Mucosa of stomach (tissue), 1 donor: Measurements from ENCODE around the gene PNPO.

Experiments used
- H3K27me3 ChIP-seq: one replicate; pipeline ENCODE4 v1.7.0; 2013; ENCODE audit warnings: mild to moderate bottlenecking, low read length; ENCODE audit not compliant: control insufficient read depth, insufficient read depth
- H3K36me3 ChIP-seq: one replicate; pipeline ENCODE4 v1.7.0; 2013; ENCODE audit warnings: low read length; ENCODE audit not compliant: control insufficient read depth, insufficient read depth
- H3K4me1 ChIP-seq: one replicate; pipeline ENCODE4 v1.7.0; 2013; ENCODE audit warnings: mild to moderate bottlenecking, low read length; ENCODE audit not compliant: control insufficient read depth, insufficient read depth
- H3K4me3 ChIP-seq: one replicate; pipeline ENCODE4 v1.7.0; 2013; ENCODE audit warnings: low read length
- H3K9ac ChIP-seq: one replicate; pipeline ENCODE4 v1.7.0; 2013; ENCODE audit warnings: mild to moderate bottlenecking, low read length, moderate library complexity
- H3K9me3 ChIP-seq: one replicate; pipeline ENCODE4 v1.7.0; 2013; ENCODE audit warnings: mild to moderate bottlenecking, low read length, moderate library complexity; ENCODE audit not compliant: control insufficient read depth
- donor health status: Pancreatic carcinoma.

Gene PNPO

GRCh38 chr17:47970725-47971499 is 29.5 kb downstream of the PNPO start, which contains the start of gene CDK5RAP3:
Gene CDK5RAP3, plus strand, starts transcription at chr17:47971113. Its CDS starts 34 bp downstream, at chr17:47971147.
- H3K4me1 ChIP-seq, result peaks cover 36% of the 10 kb centered on the region
- H3K36me3 ChIP-seq, result peaks cover 5% of the 10 kb centered on the region
- H3K27me3 ChIP-seq, result no peaks in the 10 kb centered on the region
- H3K4me3 ChIP-seq, result peak within 1 kb of the TSS; percentile 86
- H3K9me3 ChIP-seq, result no peaks in the 10 kb centered on the region
- H3K9ac ChIP-seq, result peak within 1 kb of the TSS; percentile 87

DNA sequence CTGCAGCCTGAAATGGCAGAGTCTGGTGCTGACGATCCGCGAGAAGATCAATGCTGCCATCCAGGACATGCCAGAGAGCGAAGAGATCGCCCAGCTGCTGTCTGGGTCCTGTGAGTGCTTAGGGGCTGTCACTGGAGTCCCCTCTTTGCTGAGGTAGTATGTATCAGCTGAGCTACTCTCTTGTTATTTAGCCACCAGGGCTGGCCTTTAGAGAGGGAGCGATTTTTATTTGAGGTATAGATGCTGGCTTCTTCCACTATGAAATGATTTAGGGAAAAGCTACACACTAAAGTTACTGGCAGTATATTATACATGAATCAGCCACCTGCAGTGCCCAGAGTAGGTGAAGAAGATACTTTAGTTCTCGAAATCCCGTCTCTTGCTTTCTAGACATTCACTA is 32.2 kb downstream of the PNPO start:
- Histone ChIP-seq H3K4me3 (no peak overlapping the region), H3K36me3 (peaks cover 5% of the 10 kb centered on the region), H3K27me3 (no peaks in the 10 kb centered on the region), H3K9me3 (no peaks in the 10 kb centered on the region), H3K9ac (no peak overlapping the region), H3K4me1 (peaks cover 20% of the 10 kb centered on the region)

GRCh38 chr17:47975189-47975822 is 33.9 kb downstream of the PNPO start:
- peaks cover 5% of the 10 kb centered on the region for H3K36me3 ChIP-seq
- H3K9ac ChIP-seq, result no peak overlapping the region
- H3K4me1 ChIP-seq, result peaks cover 12% of the 10 kb centered on the region
- no peak overlapping the region for H3K4me3 ChIP-seq
- H3K27me3 ChIP-seq, result no peaks in the 10 kb centered on the region
- H3K9me3 ChIP-seq, result no peaks in the 10 kb centered on the region

DNA sequence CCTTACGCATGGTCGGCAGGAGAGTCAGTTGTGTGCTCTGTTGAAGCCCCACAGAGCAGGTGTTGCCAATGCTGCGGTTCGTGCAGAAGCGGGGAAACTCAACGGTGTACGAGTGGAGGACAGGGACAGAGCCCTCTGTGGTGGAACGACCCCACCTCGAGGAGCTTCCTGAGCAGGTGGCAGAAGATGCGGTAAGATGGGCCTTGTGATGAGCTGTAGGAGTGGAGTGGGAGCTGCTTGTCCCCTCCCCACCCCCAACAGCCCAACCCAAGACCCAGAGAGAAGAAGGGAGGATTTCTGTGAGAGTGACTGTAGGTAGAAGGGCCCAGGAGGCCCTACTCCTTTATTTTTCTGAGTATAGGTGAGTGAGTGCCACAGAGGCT is 34.4 kb downstream of the PNPO start:
- H3K4me3 ChIP-seq, result no peak overlapping the region
- peaks cover 9% of the 10 kb centered on the region for H3K4me1 ChIP-seq
- H3K36me3 ChIP-seq, result peaks cover 5% of the 10 kb centered on the region
- no peaks in the 10 kb centered on the region for H3K27me3 ChIP-seq
- H3K9me3 ChIP-seq, result no peaks in the 10 kb centered on the region
- H3K9ac ChIP-seq, result no peak overlapping the region

- Histone ChIP-seq H3K4me1 (peaks cover 17% of the 10 kb centered on the region), H3K36me3 (peaks cover 8% of the 10 kb centered on the region), H3K9ac (no peak overlapping the region), H3K9me3 (no peaks in the 10 kb centered on the region), H3K4me3 (no peak overlapping the region), H3K27me3 (no peaks in the 10 kb centered on the region)
Measured at GRCh38 chr17:47978324-47978723, 37.0 kb downstream of the PNPO start.

DNA sequence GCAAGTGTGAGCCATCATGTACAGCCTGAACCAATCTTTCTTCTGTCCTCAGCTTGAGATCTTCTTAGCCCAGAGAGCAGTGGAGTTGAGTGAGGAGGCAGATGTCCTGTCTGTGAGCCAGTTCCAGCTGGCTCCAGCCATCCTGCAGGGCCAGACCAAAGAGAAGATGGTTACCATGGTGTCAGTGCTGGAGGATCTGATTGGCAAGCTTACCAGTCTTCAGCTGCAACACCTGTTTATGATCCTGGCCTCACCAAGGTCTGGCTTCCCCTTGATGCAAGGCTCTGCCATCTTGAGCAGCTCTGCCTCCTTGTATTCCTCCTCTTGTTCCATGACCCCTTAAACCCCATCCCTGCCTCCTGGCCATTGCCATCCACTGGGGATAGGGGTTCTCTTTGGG is 39.2 kb downstream of the PNPO start:
- no peaks in the 10 kb centered on the region for H3K27me3 ChIP-seq
- no peak overlapping the region for H3K9ac ChIP-seq
- H3K36me3 ChIP-seq, result peaks cover 4% of the 10 kb centered on the region
- no peaks in the 10 kb centered on the region for H3K9me3 ChIP-seq
- H3K4me1 ChIP-seq, result peaks cover 19% of the 10 kb centered on the region
- H3K4me3 ChIP-seq, result no peak overlapping the region

DNA sequence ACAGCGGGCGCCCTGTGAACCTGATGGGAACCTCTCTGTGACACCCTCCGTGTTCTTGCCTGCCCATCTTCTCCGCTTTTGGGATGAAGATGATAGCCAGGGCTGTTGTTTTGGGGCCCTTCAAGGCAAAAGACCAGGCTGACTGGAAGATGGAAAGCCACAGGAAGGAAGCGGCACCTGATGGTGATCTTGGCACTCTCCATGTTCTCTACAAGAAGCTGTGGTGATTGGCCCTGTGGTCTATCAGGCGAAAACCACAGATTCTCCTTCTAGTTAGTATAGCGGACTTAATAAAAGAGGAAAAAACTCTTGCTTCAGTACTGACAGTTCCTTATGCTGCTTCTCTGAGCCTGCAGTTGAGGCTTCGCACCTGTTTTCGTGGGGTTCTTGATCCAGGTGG is 40.1 kb downstream of the PNPO start:
- Histone ChIP-seq H3K36me3 (peaks cover 4% of the 10 kb centered on the region), H3K9ac (no peak overlapping the region), H3K4me1 (peaks cover 19% of the 10 kb centered on the region), H3K27me3 (no peaks in the 10 kb centered on the region), H3K4me3 (no peak overlapping the region), H3K9me3 (no peaks in the 10 kb centered on the region)

DNA sequence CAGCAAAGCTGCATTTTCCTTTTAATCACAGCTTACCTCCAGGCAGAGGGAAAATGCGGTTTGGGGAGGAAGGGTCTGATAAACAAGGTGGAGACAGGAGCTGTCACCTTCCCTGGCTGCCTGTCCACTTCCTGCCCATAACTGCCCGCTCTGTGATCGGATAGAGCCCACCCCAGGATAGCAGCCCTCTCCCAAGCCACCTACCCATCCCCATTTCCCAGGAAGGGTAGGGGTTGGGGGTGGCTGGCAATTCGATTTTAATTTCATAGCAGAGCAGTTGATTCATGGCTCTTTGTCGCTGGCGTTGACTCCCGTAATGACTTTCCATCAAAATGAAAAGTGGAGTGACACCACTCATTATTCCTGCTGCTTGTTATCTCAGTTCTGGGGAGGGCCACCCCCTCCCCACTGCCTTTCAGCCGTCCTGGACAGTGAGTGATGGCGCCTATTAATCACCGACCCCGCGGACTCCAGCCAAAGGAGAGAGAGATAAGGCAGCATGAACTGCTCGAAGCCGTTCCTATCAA is 40.8 kb downstream of the PNPO start:
- Histone ChIP-seq H3K27me3 (no peaks in the 10 kb centered on the region), H3K4me3 (no peak overlapping the region), H3K4me1 (peaks cover 23% of the 10 kb centered on the region), H3K36me3 (peaks cover 4% of the 10 kb centered on the region), H3K9ac (no peak overlapping the region), H3K9me3 (no peaks in the 10 kb centered on the region)

GRCh38 chr17:47982645-47983390 is 41.4 kb downstream of the PNPO start:
- Histone ChIP-seq H3K36me3 (peaks cover 4% of the 10 kb centered on the region), H3K4me3 (no peak overlapping the region), H3K9ac (no peak overlapping the region), H3K9me3 (no peaks in the 10 kb centered on the region), H3K27me3 (no peaks in the 10 kb centered on the region), H3K4me1 (peaks cover 29% of the 10 kb centered on the region)

DNA sequence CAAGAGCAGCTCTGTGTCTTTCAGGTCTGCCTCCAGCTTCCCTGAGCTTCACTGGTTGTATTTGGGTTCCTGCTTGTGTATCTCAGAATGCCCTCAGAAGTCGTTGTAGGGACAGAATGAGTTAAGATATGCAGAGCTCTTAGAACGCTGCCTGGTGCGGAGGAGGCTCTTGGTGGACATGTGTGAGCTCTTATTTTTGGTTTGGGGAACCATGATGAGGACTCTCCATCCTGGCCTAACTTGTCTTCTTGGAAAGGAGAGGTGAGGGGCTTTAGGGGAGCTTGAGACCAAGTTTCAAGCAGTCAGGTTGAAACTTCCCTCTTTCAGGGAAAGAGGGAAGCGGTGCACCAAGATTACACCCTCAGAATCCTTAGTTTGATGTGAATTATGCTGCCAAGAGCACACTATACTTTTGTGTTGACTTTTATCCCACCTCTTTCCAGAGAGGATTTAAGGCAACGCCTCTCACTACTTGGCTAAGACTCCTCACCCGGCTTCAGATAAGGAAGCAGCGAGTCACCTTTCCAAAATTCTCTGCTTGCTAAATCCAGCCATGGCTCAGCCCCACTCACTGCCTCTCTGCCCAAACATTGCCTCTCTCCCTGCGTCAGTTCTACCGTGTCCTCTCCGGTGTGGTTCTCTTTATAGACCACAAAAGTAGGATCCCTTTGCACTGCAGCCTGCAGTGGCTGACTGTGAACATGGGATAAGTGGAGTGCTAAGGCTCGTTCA is 42.3 kb downstream of the PNPO start:
- Histone ChIP-seq H3K4me3 (no peak overlapping the region), H3K4me1 (peaks cover 30% of the 10 kb centered on the region), H3K27me3 (no peaks in the 10 kb centered on the region), H3K36me3 (peaks cover 4% of the 10 kb centered on the region), H3K9me3 (no peaks in the 10 kb centered on the region), H3K9ac (no peak overlapping the region)

- Histone ChIP-seq H3K27me3 (no peaks in the 10 kb centered on the region), H3K4me1 (peaks cover 36% of the 10 kb centered on the region), H3K9ac (peak overlapping the region; percentile 9), H3K4me3 (no peak overlapping the region), H3K36me3 (no peaks in the 10 kb centered on the region), H3K9me3 (no peaks in the 10 kb centered on the region)
Measured at GRCh38 chr17:47986520-47986919, 45.1 kb downstream of the PNPO start.
